GM21529 (cell line): ENCODE measurements around the gene CEP152.

Experiments
- ATAC-seq: cut with Tn5 transposase; IDR thresholded peaks from one replicate; pipeline ENCODE4 v1.9.1; 2021; ENCODE audit not compliant: unreplicated experiment

The CEP152 gene

DNA sequence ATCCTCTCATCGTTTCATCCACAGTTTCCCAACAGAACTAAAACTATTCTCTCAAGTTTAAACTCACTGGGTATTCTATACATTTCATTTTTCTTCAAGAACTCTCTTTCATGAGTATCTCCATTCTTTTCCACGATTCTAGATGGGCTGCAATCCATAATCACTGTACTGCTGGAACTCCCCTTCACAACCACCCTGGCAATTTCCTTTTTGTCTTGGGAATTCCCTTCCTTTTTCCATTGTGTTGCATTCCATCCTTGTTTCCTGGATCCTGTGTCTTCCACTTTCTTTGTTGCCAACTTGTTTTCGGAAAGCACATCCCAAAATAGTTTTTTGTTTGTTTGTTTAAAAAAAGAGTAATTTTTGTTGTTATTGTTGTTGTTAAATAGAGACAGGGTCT is 98.3 kb downstream of the CEP152 start:
- no peak for ATAC-seq

DNA sequence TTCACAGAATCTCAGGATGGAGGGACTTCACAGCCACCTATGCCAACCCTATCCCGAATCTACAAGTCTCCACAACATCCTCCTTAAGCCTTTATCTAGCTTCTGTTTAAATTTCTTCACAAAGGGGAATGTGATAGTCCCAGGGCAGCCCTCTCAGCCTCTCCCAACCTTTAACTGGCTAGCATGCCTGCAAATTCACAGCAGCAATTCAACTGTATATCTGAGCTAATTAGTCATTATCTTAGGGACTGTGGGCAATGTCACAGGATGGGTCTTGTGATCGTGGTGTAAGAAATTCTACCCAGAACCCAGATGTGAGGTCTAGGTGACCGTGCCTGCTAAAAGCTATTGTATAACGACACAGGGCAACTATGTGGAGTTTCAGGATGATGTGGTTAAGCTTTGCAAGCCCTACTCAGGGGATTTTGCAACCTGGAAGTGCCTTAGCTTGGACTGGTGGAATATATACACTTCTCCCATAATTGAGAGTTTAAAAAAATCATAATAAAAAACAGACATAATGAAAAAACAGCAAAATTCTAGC is 99.8 kb downstream of the CEP152 start:
- ATAC-seq: no peak

DNA sequence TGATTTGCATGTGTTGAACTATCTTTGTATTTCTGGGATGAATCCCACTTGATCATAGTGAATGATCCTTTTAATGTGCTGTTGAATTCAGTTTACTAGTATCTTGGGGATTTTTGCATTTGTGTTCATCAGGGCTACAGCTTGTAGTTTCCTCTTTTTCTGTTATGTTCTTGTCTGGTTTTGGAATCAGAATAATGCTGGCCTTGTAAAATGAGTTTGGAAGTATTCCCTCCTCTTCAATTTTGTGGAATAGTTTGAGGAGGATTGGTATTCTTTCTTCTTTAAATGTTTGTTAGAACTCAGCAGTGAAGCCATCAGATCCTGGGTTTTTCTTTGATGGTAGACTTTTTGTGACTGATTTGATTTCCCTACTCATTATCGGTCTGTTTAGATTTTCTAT is 102.2 kb downstream of the CEP152 start:
- ATAC-seq: no peak

DNA sequence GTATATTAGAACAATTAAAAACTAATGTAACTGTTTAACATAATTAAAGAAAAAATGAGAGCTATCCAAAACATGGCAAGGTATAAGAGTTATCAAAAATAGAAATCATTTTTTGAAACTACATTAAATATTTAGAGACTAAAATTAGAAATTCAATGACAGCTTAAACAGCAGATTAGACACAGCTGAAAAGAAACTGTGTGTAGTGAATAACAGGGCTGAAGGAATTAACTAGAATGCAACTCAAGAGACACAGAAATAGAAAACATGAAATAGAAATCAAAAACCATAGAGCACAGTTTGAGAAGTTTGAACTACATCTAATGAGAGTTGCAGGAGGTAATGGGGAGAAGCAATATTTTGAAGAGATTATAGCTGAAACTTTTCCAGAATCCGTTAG is 105.5 kb downstream of the CEP152 start:
- ATAC-seq: no peak

DNA sequence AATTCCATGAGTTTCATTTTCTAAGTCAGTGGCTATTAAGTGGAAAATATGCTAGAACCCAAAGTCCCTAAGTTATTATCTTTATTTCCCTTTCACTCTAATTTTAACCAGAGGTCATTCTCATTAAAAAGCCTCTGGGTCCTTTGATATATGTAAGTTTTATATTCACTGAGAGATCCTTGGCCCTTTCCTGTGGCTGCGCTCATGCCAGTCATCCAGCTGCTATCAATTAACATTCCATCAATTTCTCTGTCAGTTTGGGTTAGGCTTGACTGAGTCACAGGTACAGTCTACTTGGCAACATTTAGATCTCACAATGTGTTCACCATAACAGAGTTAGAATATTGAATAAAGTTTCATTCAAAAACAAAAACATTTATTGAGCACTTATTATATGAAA is 107.3 kb downstream of the CEP152 start:
- no peak for ATAC-seq

DNA sequence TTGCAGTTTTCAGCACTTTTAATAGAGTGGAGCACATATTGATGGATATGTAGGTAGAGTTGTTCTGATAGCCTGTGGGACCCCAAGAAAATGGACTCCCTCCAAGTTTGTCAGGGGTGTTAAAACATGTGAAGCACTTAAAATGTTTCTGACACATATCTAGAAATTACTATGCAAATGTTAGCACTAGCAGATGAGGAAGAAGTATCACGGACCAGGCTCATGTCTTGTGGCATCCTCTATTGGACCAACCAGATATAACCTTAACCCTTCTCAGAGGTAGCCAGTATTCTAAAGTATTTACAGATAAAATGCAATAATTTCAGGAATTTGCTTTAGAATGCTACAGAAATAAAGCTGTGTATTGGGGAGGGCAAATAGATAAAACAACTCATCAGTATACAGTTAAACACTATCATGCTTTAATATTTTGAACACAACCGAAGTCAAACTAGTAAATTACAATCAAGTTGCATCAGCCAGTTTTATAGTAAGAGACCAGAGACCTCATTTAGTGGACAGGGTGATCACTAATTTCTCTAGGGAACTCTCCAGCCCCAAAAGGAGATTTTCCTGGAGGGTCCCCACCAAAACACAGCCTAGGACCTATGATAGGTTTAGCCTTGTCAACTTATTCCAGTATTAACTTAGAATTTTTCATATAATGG is 108.2 kb downstream of the CEP152 start:
- no peak for ATAC-seq

DNA sequence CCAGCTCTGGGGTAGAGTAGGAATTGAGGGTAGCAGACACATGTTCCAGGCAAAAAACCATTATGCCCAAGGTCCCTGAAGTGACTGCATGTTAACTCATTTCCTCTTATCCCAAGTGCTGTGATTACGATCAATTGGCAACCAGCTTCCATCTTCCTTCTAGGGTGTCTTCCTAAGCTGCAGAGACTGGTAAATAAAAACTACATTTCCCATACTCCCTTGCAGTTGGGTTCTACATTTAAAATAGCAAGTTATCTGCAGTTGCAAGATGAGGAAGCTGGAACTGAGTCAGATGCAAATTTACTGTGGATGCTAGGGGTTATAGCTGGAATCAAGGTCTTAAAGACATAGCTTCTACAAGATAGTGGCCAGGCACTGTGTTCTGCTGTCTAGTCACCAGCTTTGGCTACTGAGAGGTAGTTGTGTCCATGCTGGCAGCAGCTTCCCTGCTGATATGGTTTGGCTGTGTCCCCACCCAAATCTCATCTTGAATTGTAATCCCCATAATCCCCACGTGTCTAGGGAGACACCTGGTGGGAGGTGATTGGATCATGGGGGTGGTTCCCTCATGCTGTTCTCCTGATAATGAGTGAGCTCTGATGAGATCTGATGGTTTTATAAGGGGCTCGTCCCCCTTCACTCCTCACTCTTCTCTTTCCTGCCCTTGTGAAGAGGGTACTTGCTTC is 114.1 kb downstream of the CEP152 start:
- no peak for ATAC-seq

DNA sequence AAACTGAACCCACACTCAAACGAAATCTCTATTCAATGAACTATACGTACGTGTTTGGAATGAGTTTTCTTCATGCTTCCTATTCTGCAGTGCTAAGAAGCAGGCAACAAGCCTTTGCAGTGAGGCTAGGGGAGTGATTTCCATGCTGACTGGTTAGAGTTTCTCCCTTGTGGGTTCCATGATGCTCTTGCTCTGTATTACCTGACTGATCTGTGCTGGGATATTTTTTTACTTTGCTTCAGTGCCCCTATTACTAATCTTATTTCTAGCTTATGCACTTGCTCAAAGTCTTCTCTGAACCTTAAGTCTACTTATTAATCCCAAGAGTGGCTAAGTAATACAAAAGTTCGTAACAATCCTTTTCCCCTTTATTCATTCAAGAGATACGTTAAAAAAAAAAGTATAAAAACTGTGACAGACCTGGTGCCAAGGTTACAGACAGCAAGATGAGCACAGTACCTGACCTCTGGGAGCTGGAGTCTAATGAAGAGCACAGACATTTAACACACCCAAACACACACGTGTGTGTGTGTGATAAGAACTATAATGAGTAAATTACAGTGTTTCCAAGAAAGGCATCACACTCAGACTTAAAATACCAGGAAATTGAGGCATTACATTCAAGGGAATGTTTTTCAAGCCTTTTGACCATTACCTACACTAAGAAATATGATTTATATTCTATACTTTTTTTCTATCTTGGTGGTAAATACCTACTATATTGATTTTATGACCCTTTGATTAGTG is 114.9 kb downstream of the CEP152 start:
- no peak for ATAC-seq

DNA sequence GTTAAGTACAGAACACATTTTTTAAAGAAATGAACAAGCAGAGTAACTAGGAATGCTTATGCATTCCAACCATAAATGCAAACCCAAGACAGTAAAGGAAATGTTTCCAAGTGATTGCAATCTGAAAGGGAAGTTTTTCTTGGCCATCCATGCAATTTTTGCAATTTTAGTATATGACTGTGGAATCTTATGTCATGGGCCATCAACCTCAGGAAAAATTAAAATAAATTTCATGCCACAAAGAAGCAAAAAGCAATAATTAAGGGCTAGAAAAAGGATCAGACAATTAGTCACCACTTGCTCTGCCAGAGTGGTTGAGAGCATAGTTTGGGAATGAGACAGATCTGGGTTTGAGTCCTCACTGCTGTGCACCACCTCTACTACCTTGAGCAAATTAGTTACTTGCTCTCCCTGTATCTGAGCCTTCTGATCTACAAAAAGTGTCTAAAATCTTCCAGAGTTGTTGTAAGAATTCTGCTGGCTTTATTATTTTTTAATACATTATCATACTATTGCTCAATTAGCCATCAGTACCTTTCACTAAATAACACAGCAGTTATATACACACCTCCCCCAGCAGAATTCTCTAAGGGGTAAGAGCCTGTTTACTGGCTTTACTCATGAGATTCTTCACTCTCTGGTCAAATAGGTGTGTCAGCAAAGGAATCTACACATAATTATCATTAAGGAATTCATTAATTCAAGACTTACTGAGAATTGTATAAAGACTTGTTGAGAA is 115.6 kb downstream of the CEP152 start:
- no peak for ATAC-seq

DNA sequence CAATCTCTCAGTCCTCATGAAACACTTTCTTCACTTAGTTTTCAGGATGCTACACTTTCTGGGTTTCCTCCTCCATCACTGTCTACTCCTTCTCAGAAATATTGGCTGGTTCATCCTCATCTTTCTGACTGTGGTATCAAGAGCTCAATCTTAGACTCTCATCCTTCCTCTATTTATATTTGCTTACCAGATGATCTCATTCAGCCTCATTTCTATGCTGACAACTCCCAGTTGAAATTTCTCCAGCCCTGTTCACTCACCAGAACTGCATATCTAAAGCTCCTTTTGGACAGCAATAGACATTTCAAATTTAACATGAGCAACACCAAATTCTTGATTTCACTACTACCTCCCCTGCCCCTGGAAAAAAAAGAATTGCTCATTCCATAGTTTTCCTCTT is 117.4 kb downstream of the CEP152 start:
- ATAC-seq: no peak

DNA sequence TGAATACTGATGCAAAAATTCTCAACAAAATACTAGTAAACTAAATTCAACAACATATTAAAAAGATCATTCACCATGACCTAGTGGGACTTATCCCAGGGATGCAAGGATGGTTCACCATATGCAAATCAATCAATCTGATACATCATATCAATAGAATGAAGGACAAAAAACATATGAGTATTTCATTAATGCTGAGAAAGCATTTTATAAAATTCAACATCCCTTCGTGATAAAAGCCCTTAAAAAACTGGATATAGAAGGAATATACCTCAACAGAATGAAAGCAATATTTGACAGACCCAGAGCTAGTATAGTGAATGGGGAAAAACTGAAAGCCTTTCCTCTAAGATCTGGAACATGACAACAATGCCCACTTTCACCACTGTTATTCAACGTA is 122.4 kb downstream of the CEP152 start:
- ATAC-seq: no peak
